H1 (cell line): Measurements from ENCODE around the gene TAGLN2.

Source experiments
- CREB1 ChIP-seq: IDR thresholded peaks from 2 replicates; pipeline ENCODE4 v1.6.1; 2012; ENCODE audit warnings: inconsistent platforms
- CTCF ChIP-seq, 3 experiments: IDR thresholded peaks; 1 replicate in 2 of 3; 2 replicates in 1 of 3; pipeline versions ENCODE4 v1.5.1 to v1.6.1; 2011; ENCODE audit warnings: low read length in 3 of 3, mild to moderate bottlenecking in 3 of 3, inconsistent platforms in 2 of 3, low read depth in 1 of 3, moderate library complexity in 1 of 3; ENCODE audit not compliant: insufficient read depth in 1 of 3; ENCODE audit errors: control extremely low read depth in 1 of 3
- JUND ChIP-seq: IDR thresholded peaks from 2 replicates; pipeline ENCODE4 v1.6.1; 2011; ENCODE audit warnings: mild to moderate bottlenecking, improper control_type of control experiment, low read length
- MAX ChIP-seq: IDR thresholded peaks from 2 replicates; pipeline ENCODE4 v1.6.1; 2012; ENCODE audit warnings: inconsistent platforms
- POLR2AphosphoS5 ChIP-seq: IDR thresholded peaks from 2 replicates; pipeline ENCODE4 v1.6.1; 2011; ENCODE audit warnings: low read depth, low read length

DNA sequence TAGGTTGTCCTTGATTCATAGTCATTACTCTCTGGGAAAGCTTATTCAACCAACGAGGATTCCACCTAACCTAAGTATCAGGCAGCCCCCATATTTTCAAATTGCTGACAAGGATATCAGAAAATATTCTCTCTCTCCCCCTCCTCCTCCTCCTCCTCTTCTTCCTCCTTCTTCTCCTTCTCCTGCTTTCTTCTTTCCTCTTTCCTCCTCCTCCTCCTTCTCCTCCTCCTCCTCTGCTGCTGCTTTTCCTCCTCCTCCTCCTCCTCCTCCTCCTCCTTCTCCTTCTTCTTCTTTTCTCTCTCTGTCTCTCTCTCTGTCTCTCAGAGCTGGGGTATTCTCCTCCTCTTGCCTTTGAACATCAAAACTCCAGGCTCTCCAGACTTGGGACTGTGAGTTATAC, 22.6 kb upstream of the TAGLN2 start:
- no peak for TF ChIP-seq CTCF (IDR thresholded peaks at IDR 0.05; ENCODE audit: control extremely low read depth in 1 of 3, insufficient read depth in 1 of 3, low read depth in 1 of 3, low read length in 3 of 3)
- no peak for TF ChIP-seq POLR2AphosphoS5
- TF ChIP-seq JUND, result no peak
- no peak for TF ChIP-seq MAX
- TF ChIP-seq CREB1, result no peak
